ENCODE results near the gene PRDM5.

GRCh38 chr4:120826449-120826848, 96.1 kb downstream of the PRDM5 start:
- no peak for TF ChIP-seq CTCF (conservative IDR thresholded peaks at IDR 0.05; ENCODE audit: low read depth, low read length)
- TF ChIP-seq EZH2 (IDR thresholded peaks at IDR 0.05; ENCODE audit: borderline replicate concordance, low read depth, low read length, poor library complexity, severe bottlenecking) = no peak

All from A673 (cell line).